Effector memory CD8-positive, alpha-beta T cell (primary cell): ENCODE measurements around the gene IMPDH1.

Source experiments
- ATAC-seq: fragments of 150-1000 bp; cut with Tn5 transposase; replicated peaks from 2 replicates; pipeline ENCODE4 v1.10.0; 2021; ENCODE audit warnings: mild to moderate bottlenecking, moderate library complexity
- DNase-seq, 3 experiments: peaks; one replicate each; pipeline ENCODE4 v3.0.0; 2021
- H3K27ac Mint-ChIP-seq, 2 donors: one replicate each; pipeline ENCODE4 v1.8.0; 2022; ENCODE audit warnings: mild to moderate bottlenecking in 2 of 2, mixed read lengths in 2 of 2, moderate library complexity in 2 of 2
- H3K27me3 Mint-ChIP-seq, 2 donors: one replicate each; pipeline ENCODE4 v1.8.0; 2022; ENCODE audit warnings: mixed read lengths in 2 of 2
- H3K36me3 Mint-ChIP-seq: one replicate; pipeline ENCODE4 v1.8.0; 2022; ENCODE audit warnings: mild to moderate bottlenecking, moderate library complexity, mixed read lengths; ENCODE audit not compliant: insufficient read depth
- H3K4me1 Mint-ChIP-seq, 2 donors: one replicate each; pipeline ENCODE4 v1.8.0; 2022; ENCODE audit warnings: low read depth in 2 of 2, mixed read lengths in 2 of 2
- H3K4me3 Mint-ChIP-seq, 2 donors: one replicate each; pipeline ENCODE4 v1.8.0; 2022; ENCODE audit warnings: mild to moderate bottlenecking in 2 of 2, mixed read lengths in 2 of 2, moderate library complexity in 2 of 2
- H3K9me3 Mint-ChIP-seq, 2 donors: one replicate each; pipeline ENCODE4 v1.8.0; 2022; ENCODE audit warnings: mixed read lengths in 2 of 2

IMPDH1 gene

DNA sequence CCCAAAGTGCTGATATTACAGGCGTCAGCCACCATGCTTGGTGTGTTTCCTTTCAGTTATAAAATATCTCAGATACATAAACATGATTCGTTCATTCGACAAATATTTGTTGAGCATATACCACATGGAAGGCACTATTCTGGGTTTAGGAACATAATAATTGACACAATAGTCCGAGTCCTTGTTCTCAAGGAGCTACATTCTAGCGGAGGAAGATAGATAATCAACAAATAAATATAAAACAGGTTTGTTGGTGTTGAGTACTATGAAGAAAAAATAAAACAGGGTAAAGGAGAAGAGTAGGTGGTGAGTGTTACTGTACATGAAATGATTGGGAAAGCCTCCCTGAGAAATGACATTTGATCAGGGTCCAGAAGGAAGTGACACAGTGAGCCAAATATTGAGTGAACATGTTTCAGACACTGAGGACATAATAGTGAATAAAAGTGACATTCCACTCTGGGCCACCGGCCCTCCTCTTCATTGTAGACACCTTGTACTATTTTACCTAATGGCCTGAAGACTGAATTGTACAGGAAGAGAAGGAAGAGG, 39.0 kb upstream of the IMPDH1 start:
- Mint-ChIP-seq H3K9me3 (no peaks in the 10 kb centered on the region), H3K27ac (no peak overlapping the region), H3K4me3 (no peak overlapping the region), H3K27me3 (peaks cover 0 to 16% of the 10 kb centered on the region in 2 donors), H3K36me3 (no peaks in the 10 kb centered on the region), H3K4me1 (peaks cover 0 to 4% of the 10 kb centered on the region in 2 donors)
- ATAC-seq, result no peak
- DNase-seq, result no peak

DNA sequence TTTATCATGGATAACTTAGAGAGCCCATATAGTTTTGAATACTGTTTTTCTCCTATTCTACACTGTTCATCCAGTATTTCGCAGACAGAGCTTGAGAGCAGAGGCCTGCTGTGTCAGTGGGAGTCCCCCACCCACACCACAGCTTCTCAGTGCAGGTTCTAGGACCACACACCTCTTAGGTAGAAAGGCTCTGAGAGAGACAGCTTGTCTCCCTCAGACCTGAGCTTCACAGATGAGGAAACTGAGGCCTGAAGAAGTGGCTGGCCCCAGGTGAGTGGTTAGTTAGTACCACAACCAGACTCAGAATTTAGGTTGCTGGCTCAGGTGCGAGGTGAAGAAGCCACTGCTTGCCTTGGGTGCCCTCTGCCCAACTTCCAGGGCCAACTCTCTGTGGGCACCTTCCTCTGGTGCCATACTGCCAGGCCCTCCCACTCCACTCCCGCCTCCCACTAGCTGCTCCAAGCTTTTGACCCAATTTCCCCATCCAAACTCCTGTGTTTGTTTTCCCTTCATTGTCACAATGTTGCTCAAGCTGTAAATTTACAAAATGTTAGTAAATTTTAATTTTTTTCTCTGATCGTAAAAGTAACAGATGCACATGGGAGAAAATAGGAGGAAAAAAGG, 38.3 kb upstream of the IMPDH1 start:
- ATAC-seq (no peak), DNase-seq (no peak)
- no peak overlapping the region for H3K27ac Mint-ChIP-seq
- no peaks in the 10 kb centered on the region for H3K9me3 Mint-ChIP-seq
- peaks cover 0 to 8% of the 10 kb centered on the region in 2 donors for H3K4me1 Mint-ChIP-seq
- no peak overlapping the region for H3K4me3 Mint-ChIP-seq
- H3K36me3 Mint-ChIP-seq, result no peaks in the 10 kb centered on the region
- peaks cover 0 to 16% of the 10 kb centered on the region in 2 donors for H3K27me3 Mint-ChIP-seq

DNA sequence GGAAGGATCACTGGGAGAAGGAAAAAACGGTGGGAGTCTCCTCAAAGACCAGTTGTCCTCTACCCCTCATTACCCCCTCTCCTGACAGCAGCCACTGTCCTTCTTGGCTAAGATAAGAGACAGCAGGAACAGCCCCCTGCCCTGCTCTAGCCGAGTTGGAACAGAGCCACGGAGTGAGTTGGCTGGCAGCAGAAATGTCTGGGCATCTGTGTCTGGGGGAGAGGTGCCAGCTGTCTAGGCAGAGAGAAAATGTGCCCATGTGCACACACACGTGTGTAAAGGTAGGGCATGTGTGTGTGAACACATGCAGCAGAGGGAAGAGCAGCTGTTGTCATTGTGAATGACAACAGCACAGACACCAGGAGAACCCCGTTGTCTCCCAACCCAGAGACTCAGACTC, 36.5 kb upstream of the IMPDH1 start:
- ATAC-seq (no peak), DNase-seq (no peak)
- Mint-ChIP-seq H3K36me3 (no peaks in the 10 kb centered on the region), H3K4me3 (no peak overlapping the region), H3K27me3 (peaks cover 0 to 6% of the 10 kb centered on the region in 2 donors), H3K9me3 (no peaks in the 10 kb centered on the region), H3K4me1 (peaks cover 0 to 8% of the 10 kb centered on the region in 2 donors), H3K27ac (no peak overlapping the region)

DNA sequence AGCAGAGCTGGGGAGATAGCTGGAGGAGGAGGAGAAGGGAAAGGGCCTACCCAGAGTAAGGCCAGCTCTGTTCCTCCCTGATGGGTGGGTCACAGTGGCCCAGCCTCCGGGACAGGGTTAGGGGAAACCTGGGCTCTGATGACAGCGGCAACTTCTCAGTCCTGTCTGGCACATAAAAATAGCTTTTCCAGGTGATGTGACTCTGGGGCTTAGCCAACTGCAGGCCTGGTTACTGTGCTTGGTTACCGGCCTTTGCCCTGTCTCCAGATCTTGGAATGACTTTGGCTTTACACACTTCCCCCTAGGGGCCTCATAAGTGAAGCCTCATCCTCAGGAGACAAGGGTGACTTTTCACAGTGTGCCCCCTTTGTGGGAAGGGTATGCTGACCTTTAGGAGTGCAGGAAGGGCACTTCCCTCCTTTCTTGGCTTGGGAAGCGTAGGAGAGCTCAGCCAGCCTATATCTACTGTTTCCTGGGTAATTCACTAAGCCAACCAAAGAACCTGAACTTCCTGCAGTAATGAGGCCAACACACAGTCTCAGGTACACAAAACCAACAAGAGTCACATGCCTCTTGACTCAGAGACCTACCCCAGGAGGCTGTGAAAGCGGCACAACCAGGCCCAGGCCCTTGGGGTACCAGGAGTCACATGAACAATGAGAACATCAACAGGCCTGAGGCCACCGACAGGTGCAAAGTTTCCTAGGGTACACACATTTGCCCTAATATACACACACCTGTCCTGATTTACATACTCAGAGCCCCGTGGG, 34.2 kb upstream of the IMPDH1 start:
- Mint-ChIP-seq H3K36me3 (no peaks in the 10 kb centered on the region), H3K27me3 (no peaks in the 10 kb centered on the region), H3K4me1 (peaks cover 0 to 8% of the 10 kb centered on the region in 2 donors), H3K9me3 (no peaks in the 10 kb centered on the region), H3K4me3 (no peak overlapping the region), H3K27ac (peak overlapping the region in 1 of 2 donors; percentile 49)
- ATAC-seq (peak; percentile 92), DNase-seq (no peak)

DNA sequence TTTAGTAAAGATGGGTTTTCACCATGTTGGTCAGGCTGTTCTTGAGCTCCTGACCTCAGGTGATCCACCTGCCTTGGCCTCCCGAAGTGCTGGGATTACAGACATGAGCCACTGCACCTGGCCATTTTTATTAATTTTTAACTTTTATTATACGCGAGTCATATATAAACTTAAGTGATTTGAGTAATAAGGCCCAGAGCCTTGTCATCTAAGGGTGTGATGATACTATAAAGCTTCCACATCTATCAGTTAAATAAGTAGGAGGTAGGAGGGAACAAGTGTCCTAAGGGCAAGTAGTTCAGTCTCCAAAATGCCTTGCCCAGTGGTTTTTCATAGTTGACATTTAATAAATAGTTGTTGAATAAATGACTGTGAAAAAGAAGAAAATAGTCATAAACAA, 32.6 kb upstream of the IMPDH1 start:
- Mint-ChIP-seq H3K4me3 (no peak overlapping the region), H3K27me3 (no peaks in the 10 kb centered on the region), H3K4me1 (peaks cover 0 to 8% of the 10 kb centered on the region in 2 donors), H3K9me3 (no peaks in the 10 kb centered on the region), H3K36me3 (no peaks in the 10 kb centered on the region), H3K27ac (no peak overlapping the region)
- ATAC-seq (no peak), DNase-seq (no peak)

DNA sequence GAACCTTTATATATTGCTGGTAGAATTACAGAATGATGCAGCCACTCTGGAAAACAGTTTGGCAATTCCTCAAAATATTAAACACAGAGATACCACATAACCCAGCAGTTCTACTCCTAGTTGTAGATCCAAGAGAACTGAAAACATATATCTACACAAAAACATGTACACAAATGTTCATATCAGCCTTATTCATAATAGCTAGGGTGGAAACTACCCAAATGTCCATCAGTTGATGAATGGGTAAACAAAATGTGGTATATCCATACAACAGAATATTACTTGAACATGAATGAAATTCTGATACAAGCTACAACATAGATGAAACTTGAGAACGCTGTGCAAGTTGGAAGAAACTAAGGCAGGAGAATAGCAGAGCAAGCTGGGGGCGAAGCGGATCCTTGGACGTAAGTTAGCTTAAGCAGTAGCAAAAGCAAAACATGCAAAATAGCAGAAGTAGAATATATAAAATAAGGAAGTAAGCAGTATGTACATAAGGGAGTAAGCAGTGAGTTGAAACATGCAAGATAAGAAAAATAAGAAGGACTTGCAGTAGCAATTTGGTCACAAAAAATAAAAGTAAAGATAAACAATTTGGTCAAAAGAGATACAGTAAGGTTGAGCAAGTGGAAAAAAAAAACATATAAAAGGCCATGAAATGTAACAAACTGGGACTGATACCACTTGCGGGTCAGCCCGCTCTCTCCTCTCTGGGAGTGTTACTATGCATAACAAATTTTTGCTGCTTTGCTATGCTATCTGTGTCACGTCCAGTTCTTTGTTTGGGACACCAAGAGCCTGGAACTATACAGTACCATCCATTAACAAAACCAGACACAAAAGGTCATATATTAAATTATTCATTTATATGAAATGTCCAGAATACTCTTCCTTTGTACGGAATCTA, 27.9 kb upstream of the IMPDH1 start:
- ATAC-seq (peak; percentile 26), DNase-seq (no peak)
- Mint-ChIP-seq H3K27ac (no peak overlapping the region), H3K4me3 (no peak overlapping the region), H3K27me3 (peaks cover 6 to 7% of the 10 kb centered on the region in 2 donors), H3K36me3 (no peaks in the 10 kb centered on the region), H3K4me1 (no peaks in the 10 kb centered on the region), H3K9me3 (no peaks in the 10 kb centered on the region)

DNA sequence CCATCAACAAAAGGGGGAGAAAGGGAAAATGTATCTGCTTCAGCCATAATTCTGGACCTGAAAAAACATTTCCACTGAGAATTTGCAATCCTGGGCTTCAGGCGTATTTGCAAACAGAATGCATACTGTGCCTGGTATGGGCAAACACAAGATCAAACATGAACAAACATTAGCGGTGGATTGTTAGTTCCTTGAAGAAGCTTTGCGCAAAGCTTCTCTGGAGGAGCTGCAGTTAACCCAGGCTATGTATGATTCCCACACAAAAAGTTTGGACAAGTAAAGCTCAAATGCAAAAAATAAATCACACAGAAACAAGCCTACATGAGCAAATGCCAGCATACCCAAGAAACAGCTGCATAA, 25.5 kb upstream of the IMPDH1 start:
- Mint-ChIP-seq H3K4me1 (no peaks in the 10 kb centered on the region), H3K36me3 (no peaks in the 10 kb centered on the region), H3K27ac (no peak overlapping the region), H3K9me3 (no peaks in the 10 kb centered on the region), H3K27me3 (peaks cover 10 to 17% of the 10 kb centered on the region in 2 donors), H3K4me3 (no peak overlapping the region)
- DNase-seq (no peak), ATAC-seq (no peak)

DNA sequence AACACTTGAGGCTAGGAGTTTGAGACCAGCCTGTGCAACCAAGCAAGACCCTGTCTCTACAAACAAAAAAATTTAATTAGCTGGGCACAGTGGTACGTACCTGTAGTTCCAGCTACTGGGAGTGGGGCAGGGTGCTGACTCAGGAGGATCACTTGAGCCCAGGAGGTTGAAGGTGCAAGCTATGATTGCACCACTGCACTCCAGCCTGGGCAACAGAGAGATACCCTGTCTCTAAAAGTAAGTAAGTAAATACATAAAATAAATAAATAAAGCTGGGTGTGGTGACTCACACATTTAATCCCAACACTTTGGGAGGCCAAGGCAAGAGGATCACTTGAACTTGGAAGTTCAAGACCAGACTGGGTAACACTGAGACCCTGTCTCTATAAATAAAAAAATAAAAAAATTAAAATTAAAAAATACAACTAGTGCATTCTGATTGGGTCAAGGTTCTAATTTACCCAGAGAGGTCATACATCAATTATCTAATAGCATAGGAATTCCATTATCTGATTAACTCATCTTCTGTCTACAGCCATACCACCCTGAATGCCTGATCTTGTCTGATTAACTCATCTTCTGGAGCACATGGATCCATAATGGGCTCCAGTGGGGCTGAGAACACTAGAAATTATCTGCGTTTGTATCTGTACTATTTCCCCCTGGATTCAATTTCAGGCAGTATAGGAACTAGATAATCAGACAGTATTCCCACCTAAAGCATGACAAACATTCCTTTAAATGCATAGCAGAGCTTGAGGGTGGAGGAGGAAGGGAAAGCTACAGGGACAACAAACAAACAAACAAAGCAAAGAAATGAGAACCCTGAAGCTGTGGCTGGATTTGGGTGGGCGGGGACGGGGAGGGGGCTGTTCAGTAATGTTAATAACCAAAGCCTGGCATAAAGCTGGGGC, 24.9 kb upstream of the IMPDH1 start:
- H3K4me1 Mint-ChIP-seq, result no peaks in the 10 kb centered on the region
- no peak overlapping the region for H3K27ac Mint-ChIP-seq
- ATAC-seq (no peak), DNase-seq (no peak)
- H3K9me3 Mint-ChIP-seq, result no peaks in the 10 kb centered on the region
- H3K36me3 Mint-ChIP-seq, result no peaks in the 10 kb centered on the region
- H3K27me3 Mint-ChIP-seq, result peaks cover 14 to 24% of the 10 kb centered on the region in 2 donors
- H3K4me3 Mint-ChIP-seq, result no peak overlapping the region

DNA sequence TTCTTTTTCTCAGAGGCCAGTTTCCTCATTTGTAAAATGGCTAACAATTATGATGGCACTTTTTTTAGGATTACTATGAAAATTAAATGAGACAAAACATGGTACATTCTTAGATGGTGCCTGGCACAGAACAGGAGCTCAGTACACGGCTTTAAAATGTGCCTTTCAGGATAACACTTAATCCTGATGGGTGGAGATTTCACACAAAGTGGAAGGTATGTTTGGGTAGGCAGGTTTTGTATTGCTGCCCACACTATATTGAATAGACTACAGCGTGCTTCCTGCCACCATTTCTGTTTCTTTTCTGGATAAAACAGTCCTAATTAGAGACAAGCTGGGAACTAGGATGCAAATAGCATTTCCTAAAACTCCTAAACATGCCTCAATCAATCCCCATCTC, 22.0 kb upstream of the IMPDH1 start:
- Mint-ChIP-seq H3K9me3 (no peaks in the 10 kb centered on the region), H3K27me3 (peaks cover 25 to 29% of the 10 kb centered on the region in 2 donors), H3K36me3 (no peaks in the 10 kb centered on the region), H3K27ac (no peak overlapping the region), H3K4me3 (no peak overlapping the region), H3K4me1 (no peaks in the 10 kb centered on the region)
- DNase-seq, result no peak
- ATAC-seq, result no peak

DNA sequence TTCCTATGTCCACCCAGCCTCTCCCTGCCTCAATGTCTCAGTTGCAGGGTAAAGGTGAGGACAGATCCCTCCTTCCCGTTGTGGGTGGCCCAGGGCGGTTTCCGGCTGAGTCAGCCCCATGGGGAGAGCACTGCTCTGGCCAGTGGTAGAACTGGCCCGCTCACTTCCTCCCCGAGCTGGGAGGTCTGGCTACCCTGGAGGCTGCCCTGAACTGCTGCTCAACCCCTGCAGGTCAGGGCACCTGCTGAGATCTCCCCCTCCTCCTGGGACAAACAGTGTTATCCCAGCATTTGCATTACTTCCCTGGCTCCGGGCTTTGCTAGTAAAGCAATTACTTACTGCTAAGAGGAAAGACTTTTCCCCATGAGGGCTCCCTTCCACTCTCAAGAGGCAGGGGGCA, 21.4 kb upstream of the IMPDH1 start:
- DNase-seq (no peak), ATAC-seq (no peak)
- Mint-ChIP-seq H3K36me3 (no peaks in the 10 kb centered on the region), H3K27me3 (peaks cover 25 to 29% of the 10 kb centered on the region in 2 donors), H3K9me3 (no peaks in the 10 kb centered on the region), H3K4me1 (no peaks in the 10 kb centered on the region), H3K4me3 (no peak overlapping the region), H3K27ac (no peak overlapping the region)

DNA sequence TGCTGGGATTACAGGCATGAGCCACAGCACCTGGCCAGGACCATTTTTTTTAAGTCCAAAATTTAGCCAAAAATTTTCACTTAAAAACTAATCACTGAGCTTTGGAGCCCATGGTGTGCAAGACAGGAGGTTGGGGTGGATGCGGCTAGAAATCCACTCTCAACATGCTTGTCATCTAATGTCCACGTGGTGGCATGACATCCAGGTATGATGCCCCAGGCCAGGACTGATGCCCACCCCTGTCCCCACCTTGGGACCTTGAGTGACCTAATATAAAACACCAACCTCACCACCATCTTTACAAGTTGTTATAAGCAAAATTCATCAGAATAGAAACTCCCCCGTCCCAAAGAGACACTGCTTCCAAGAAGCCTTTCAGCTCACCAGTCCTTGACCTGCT, 20.4 kb upstream of the IMPDH1 start:
- no peak overlapping the region for H3K4me3 Mint-ChIP-seq

DNA sequence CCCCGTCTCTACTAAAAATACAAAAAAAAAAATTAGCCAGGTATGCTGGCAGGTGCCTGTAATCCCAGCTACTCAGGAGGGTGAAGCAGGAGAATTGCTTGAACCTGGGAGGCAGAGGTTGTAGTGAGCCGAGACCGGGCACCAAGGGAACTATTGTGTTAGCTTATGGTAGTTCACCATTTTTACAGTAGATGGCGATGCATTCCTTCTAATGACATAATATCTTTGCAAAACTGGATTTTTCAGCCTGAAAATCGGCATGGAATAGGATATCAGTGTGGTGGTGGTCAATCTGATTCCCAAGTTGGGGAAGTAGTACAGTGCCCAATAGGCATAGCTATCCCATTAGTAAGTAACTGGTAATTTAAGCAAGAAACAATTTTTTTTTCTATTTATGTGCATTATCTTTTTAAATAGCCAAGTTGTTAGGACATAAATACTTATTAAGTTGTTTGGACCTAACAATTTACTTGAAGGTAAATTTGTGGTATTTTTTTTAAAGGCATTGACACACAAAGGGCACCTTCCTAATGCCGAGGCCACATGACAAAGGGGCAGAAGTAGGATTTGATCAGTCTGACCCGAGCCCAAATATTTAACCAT, 17.6 kb upstream of the IMPDH1 start:
- peak; percentile 33 for ATAC-seq
- no peaks in the 10 kb centered on the region for H3K36me3 Mint-ChIP-seq
- DNase-seq, result peak; percentile 24 to 45 (median 41)
- peaks cover 11% of the 10 kb centered on the region in 2 donors for H3K4me1 Mint-ChIP-seq
- H3K4me3 Mint-ChIP-seq, result no peak overlapping the region
- H3K27ac Mint-ChIP-seq, result no peak overlapping the region
- no peaks in the 10 kb centered on the region for H3K9me3 Mint-ChIP-seq
- peaks cover 18 to 23% of the 10 kb centered on the region in 2 donors for H3K27me3 Mint-ChIP-seq

More for the DNA sequence above, 20.4 kb upstream of the IMPDH1 start:
- Mint-ChIP-seq H3K9me3 (no peaks in the 10 kb centered on the region), H3K27ac (no peak overlapping the region), H3K27me3 (peaks cover 25 to 29% of the 10 kb centered on the region in 2 donors), H3K4me1 (no peaks in the 10 kb centered on the region), H3K36me3 (no peaks in the 10 kb centered on the region)
- no peak for ATAC-seq
- no peak for DNase-seq
